ENCODE data around the gene MYO9B. TPM values are rescaled to one million over a fixed set of nuclear protein-coding genes. Genes with fewer than 3 reads are reported as not detected.

Gene MYO9B
- total and polyA plus RNA-seq, 9 of the 15 experiments (the other 6 are each of a cell fraction or from before 2014, with no cell fraction given): 2.4 to 77.6 (median 23.0) TPM

DNA sequence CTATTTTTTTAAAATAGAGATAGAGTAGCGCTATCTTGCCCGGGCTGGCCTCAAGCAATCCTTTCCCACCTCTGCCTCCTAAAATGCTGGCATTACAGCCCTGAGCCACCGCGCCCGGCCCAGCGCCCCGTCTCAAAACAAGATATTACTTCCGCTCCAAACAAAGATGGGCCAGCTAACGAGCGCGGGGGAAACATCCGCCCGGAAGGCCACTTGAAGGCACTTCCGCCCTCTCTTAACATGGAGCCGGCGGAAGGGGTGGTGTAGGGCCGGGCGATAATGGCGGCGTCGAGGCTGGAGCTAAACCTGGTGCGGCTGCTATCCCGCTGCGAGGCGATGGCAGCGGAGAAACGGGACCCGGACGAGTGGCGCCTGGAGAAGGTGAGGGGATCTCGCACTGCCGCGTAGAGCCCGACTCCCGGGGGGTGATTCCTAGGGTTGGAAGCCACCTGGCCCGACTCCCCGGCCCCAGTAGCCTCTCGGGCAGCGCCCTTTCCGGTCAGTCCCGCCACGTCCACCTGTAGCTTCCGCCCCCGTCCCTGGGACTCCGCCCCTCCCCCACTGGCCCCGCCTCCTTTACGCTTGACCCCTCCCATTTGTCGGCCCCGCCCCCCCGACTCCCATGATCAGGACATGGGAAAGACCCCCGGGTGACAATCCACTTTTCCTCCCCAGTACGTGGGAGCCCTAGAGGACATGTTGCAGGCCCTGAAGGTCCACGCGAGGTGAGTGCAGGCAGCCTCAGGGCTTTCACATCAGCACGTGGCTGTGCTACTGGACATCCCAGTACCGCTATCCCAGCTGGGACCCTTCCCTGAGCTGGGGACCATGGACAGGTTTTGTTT lies 139.8 kb downstream of the MYO9B start, which contains the start of gene USE1 (continued):
- TF ChIP-seq, protein P1, sequence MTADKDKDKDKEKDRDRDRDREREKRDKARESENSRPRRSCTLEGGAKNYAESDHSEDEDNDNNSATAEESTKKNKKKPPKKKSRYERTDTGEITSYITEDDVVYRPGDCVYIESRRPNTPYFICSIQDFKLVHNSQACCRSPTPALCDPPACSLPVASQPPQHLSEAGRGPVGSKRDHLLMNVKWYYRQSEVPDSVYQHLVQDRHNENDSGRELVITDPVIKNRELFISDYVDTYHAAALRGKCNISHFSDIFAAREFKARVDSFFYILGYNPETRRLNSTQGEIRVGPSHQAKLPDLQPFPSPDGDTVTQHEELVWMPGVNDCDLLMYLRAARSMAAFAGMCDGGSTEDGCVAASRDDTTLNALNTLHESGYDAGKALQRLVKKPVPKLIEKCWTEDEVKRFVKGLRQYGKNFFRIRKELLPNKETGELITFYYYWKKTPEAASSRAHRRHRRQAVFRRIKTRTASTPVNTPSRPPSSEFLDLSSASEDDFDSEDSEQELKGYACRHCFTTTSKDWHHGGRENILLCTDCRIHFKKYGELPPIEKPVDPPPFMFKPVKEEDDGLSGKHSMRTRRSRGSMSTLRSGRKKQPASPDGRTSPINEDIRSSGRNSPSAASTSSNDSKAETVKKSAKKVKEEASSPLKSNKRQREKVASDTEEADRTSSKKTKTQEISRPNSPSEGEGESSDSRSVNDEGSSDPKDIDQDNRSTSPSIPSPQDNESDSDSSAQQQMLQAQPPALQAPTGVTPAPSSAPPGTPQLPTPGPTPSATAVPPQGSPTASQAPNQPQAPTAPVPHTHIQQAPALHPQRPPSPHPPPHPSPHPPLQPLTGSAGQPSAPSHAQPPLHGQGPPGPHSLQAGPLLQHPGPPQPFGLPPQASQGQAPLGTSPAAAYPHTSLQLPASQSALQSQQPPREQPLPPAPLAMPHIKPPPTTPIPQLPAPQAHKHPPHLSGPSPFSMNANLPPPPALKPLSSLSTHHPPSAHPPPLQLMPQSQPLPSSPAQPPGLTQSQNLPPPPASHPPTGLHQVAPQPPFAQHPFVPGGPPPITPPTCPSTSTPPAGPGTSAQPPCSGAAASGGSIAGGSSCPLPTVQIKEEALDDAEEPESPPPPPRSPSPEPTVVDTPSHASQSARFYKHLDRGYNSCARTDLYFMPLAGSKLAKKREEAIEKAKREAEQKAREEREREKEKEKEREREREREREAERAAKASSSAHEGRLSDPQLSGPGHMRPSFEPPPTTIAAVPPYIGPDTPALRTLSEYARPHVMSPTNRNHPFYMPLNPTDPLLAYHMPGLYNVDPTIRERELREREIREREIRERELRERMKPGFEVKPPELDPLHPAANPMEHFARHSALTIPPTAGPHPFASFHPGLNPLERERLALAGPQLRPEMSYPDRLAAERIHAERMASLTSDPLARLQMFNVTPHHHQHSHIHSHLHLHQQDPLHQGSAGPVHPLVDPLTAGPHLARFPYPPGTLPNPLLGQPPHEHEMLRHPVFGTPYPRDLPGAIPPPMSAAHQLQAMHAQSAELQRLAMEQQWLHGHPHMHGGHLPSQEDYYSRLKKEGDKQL (CRISPR knock-in tag; IDR thresholded peaks at IDR 0.05; ENCODE audit: borderline replicate concordance): no peak
- TF ChIP-seq PTRF (tag; IDR thresholded peaks at IDR 0.05) (no peak), NFIC (IDR thresholded peaks at IDR 0.05) (peak; percentile 63), ZNF384 (IDR thresholded peaks at IDR 0.05; ENCODE audit: low read depth, low read length) (0 out of 2 replicates have a peak, but pooled peaks have one; percentile 2), ZNF717 (CRISPR knock-in tag; IDR thresholded peaks at IDR 0.05) (no peak), NFRKB (IDR thresholded peaks at IDR 0.05; ENCODE audit: low read depth) (peak; percentile 98), KAT7 (CRISPR knock-in tag; IDR thresholded peaks at IDR 0.05; ENCODE audit: borderline replicate concordance) (0 out of 2 replicates have a peak, but pooled peaks have one; percentile 46), RAD21 (CRISPR knock-in tag; conservative IDR thresholded peaks at IDR 0.05 in 1 of 2, IDR thresholded peaks at IDR 0.05 in 1 of 2) (no peak; a peak in 1 of 4 replicates), ZNF23 (CRISPR knock-in tag; IDR thresholded peaks at IDR 0.05) (no peak), ZZZ3 (IDR thresholded peaks at IDR 0.05) (no peak), KDM4B (IDR thresholded peaks at IDR 0.05; ENCODE audit: borderline replicate concordance in 2 of 2, low read depth in 1 of 2) (peak in 1 of 2 experiments; percentile 94; a peak in 2 of 4 replicates), KAT8 (IDR thresholded peaks at IDR 0.05; ENCODE audit: low read depth) (no peak)
- TF ChIP-seq, protein P2, sequence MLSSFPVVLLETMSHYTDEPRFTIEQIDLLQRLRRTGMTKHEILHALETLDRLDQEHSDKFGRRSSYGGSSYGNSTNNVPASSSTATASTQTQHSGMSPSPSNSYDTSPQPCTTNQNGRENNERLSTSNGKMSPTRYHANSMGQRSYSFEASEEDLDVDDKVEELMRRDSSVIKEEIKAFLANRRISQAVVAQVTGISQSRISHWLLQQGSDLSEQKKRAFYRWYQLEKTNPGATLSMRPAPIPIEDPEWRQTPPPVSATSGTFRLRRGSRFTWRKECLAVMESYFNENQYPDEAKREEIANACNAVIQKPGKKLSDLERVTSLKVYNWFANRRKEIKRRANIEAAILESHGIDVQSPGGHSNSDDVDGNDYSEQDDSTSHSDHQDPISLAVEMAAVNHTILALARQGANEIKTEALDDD (IDR thresholded peaks at IDR 0.05): no peak
- TF ChIP-seq, protein P3, sequence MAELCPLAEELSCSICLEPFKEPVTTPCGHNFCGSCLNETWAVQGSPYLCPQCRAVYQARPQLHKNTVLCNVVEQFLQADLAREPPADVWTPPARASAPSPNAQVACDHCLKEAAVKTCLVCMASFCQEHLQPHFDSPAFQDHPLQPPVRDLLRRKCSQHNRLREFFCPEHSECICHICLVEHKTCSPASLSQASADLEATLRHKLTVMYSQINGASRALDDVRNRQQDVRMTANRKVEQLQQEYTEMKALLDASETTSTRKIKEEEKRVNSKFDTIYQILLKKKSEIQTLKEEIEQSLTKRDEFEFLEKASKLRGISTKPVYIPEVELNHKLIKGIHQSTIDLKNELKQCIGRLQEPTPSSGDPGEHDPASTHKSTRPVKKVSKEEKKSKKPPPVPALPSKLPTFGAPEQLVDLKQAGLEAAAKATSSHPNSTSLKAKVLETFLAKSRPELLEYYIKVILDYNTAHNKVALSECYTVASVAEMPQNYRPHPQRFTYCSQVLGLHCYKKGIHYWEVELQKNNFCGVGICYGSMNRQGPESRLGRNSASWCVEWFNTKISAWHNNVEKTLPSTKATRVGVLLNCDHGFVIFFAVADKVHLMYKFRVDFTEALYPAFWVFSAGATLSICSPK (IDR thresholded peaks at IDR 0.05; ENCODE audit: borderline replicate concordance): no peak
- TF ChIP-seq, protein P4, sequence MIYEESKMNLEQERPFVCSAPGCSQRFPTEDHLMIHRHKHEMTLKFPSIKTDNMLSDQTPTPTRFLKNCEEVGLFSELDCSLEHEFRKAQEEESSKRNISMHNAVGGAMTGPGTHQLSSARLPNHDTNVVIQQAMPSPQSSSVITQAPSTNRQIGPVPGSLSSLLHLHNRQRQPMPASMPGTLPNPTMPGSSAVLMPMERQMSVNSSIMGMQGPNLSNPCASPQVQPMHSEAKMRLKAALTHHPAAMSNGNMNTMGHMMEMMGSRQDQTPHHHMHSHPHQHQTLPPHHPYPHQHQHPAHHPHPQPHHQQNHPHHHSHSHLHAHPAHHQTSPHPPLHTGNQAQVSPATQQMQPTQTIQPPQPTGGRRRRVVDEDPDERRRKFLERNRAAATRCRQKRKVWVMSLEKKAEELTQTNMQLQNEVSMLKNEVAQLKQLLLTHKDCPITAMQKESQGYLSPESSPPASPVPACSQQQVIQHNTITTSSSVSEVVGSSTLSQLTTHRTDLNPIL (CRISPR knock-in tag; IDR thresholded peaks at IDR 0.05): no peak
- TF ChIP-seq, protein P5, sequence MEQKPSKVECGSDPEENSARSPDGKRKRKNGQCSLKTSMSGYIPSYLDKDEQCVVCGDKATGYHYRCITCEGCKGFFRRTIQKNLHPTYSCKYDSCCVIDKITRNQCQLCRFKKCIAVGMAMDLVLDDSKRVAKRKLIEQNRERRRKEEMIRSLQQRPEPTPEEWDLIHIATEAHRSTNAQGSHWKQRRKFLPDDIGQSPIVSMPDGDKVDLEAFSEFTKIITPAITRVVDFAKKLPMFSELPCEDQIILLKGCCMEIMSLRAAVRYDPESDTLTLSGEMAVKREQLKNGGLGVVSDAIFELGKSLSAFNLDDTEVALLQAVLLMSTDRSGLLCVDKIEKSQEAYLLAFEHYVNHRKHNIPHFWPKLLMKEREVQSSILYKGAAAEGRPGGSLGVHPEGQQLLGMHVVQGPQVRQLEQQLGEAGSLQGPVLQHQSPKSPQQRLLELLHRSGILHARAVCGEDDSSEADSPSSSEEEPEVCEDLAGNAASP (IDR thresholded peaks at IDR 0.05): no peak
